Hematopoietic multipotent progenitor cell treated with erythropoietin and hydrocortisone succinate and interleukin-3 and kit ligand, for 8 days (in vitro differentiated cells): ENCODE results near the gene STYK1.
A peak's percentile ranks its signal among the peaks of the same experiment; 100 is the strongest.
"Not testable (repeated sequence)": the region's sequence is repeated elsewhere in the genome, so short reads cannot be mapped to it uniquely, and the experiment has no call there.

Experiments used
- DNase-seq: peaks from one replicate; pipeline ENCODE4 v3.0.0-alpha.2; 2015

STYK1 gene

DNA sequence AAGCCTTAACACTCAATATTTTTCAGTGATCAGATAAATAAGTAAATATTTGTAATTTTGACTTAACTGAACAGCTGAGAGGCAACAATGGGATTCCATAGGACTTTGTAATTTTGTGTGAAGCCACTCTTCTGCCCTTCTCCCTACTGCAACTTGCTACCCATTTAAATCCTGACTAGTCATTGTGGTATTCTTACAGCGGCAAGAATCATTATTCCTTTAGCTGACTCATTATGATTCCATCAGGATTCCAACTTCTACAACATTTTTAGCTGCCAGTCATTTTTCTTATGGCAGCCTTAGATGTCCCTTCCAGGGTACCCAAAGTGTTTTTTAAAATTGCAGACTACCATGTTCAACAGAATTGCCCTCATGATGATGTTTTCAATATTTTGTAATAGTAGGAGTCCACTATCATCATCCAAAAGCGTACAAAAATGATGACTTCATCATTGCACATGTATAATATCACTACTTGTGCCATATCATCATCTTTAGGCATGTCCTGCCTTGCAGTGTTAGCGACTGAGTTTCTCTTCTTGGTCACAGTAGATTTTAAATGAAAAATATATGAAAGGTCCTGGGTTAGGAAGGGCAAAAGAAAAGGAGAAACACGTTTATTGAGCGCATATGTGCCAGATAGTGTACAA is 55.4 kb downstream of the STYK1 start:
- no peak for DNase-seq

DNA sequence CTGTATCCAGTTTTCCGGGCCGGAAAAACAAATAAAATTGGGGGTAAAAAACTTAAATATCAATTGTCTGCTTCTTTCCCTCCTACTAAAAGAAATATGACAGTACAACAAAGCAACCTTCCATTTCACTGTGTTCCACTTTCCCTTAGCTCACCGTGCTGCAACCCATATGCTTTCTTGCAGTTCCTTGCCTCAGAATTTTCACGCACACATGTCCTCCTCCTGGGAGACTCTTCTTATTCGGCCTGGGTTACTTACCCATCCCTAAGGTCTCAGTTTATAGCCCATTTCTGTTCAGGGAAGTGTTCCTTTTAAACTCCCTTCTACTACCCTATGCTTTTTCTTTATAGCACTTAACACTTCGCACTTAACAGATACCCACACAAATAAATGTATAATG is 56.0 kb downstream of the STYK1 start:
- no peak for DNase-seq

DNA sequence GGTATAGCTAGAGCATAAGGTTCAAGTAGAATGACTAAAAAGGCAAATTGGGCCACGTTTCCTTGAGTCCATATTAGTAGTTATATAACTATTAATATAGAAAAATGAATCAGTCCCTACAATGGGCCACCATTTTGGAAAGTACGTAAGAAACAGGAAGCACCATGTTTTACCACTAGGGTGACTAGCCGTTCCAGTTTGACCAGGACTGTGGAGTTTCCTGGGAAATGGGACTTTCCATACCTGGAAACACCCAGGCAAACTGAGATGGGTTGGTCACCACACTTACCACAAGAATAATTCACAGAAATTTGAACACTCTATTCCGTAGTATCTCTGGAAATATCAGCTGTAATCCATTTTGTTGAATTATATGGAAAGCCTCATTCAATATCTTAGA is 58.3 kb downstream of the STYK1 start:
- no peak for DNase-seq

DNA sequence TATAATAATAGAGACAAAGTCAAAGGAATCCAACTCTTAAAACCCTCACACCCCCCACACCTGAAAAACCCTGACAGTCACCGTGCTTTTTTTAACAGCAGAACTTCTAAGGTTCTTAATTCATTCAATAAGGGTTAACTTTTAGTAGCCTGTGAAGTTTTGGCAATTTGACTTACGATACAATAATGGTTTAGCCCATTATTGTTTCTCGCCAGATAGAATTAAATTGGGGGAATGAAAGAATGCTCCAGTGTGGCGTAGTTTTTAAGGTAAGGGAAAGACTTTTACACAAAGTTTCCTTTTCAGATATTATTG is 59.8 kb downstream of the STYK1 start:
- DNase-seq = no peak

DNA sequence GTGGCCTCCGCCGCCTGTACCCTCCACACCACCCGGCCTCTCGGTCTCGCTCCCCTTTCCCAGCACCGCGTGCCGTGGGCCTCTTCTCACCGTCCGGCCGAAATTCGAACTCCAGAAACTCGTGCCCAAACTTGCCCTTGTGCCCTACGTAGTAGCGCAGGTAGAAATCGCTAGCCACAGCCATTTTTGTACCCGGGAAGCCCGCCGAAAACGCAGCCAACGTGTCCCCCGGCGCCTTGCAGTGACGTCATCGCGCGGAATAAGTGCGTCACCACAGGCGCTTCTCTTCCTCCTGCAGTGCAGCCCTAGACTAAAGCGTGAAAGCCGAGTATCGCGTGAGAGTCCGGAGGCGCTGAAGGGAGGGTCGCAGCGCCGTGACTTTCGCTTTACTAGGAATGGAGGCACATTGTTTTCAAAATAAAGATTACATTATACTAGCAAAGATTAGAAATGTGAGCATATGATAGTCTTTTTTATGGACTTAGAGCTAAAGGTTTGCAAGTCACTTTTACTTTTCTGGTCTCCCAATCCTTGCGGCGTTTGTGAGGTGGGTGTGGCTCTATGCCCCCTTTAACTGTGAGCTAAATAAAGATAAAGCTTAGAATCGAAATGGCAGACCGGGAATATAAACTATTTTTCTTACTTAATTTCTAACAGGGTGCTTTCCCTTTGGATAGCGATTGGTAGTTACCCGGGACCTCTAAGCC is 60.4 kb downstream of the STYK1 start, which contains the start of gene MAGOHB:
TSS of gene MAGOHB (minus strand) at position 261 of the 707 bp plus-strand sequence. CDS start at position 184, 77 bp downstream.
- DNase-seq = peak; percentile 96

DNA sequence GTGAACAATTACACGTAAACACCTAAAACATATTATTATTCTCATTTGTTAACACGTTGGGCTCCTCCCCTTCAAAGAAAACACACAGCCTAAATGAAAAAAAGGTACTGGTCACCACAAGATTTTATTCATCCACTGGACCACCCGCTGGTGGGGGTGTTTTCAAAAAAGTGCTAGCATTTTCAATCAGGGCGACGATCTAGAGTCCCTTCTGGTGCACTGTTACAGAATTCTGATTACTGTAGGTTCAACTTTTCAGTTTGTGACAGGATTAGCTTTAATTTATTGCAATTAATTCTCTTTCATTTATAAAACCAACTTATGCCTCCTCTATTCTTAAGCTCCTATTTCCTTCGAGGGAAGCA is 60.9 kb downstream of the STYK1 start:
- DNase-seq = no peak

DNA sequence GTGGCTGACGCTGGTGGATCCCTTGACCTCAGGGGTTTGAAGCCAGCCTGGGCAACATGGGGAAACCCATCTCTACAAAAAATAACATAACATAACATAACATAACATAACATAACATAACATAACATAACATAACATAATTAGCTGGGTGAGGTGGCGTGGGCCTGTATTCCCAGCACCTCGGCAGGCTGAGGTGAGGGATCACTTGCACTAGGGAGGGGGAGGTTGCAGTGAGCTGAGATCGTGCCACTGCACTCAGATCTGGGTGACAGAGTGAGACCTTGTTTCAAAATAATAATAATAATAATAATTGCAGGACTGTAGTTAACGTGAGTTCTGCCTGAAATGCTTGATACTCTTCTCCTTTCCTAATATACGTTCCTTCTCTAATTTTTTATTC is 61.7 kb downstream of the STYK1 start:
- DNase-seq = no peak

DNA sequence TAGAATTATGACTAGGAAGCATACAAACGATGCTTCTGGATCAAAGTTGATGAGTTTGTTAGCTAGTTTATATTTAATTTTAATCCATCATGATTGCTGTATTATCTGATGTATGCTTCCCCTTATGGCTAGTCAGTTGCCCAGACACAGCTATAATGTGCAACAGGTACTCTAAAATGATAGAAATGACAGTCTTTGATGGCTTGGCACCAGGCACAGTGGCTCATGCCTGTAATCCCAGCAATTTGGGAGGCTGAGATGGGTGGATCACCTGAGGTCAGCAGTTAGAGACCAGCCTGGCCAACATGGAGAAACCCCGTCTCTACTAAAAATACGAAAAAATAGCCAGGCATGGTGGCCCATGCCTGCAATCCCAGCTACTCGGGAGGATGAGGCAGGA is 62.6 kb downstream of the STYK1 start:
- DNase-seq = not testable (repeated sequence)

DNA sequence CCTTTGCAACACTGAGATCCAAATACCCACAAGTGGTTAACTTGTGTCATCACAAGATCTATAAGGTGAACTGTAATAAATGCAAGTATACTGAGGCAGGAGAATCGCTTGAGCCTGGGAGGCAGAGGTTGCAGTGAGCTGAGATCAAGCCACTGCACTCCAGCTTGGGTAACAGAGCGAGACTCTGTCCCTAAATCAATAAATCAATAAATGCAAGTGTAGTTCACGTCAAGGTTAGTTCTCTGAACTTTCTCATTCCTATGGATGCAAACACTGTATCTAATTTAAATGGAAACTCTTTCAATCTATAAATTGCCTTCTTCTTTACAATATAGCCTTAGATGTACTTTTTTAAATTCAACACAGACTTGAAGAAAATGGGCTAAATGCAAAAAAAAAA is 63.7 kb downstream of the STYK1 start:
- DNase-seq = no peak

DNA sequence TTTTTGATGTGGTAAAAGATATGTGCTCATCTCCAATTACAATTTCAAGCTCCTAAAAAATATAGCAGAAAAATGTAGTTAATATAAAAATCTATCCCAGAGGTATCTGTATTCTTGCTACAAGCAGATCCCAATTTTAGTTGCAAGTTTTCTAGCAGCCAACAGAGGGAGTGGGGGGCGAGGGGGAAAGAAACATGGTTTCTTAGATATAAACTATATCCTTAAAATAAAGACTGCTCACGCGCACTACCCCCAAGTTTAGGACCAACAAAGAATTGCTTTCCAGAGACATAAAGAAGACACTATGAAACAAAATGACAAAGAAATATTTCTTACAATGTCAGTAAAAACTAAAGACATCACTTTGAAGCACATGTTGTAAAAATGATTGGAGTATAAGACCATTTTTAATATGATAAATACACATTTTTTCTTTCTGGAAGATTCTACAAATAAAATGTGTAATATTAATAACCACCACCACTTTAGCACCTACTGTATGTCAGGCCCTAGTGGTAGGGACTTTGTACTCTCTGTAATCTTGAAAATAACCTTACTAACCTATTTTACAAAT is 65.9 kb downstream of the STYK1 start:
- DNase-seq = peak; percentile 38

DNA sequence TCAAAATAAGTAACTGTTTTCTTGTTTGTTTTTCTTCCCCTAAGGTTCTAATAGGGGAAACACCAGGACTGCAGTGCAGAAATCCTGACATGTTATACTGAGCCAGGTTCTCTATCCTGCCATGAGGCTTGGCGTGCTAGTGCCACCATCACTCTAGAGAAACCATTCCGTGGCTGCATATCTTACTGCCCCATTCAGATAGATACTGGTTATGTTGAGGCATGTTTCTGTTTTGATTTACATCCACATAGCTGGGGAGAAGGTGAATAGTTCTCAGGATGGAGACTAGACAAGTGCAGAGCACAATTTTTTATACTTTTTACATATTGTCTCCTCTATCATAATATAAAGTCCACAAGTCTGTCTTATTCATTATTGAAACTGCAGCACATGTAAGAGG is 72.0 kb downstream of the STYK1 start:
- DNase-seq = no peak

DNA sequence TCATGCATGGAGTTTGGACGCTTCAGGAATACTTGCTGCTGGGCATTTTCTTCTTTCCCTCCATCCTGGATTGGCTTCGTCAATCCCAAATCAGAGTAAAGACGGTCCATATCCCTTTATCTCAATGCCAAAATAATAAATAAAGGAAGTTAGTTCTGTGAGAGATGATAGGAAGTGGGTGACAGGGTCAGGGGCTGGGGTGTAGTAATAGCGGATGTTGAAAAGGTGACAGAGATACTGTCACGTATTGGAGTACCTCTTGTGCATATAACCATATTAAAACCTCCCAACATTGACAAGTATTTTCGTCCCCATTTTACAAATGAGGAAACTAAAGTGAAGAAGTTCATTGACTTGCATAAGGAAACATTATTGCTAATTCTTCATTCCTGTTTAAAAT is 72.9 kb downstream of the STYK1 start:
- DNase-seq = no peak

DNA sequence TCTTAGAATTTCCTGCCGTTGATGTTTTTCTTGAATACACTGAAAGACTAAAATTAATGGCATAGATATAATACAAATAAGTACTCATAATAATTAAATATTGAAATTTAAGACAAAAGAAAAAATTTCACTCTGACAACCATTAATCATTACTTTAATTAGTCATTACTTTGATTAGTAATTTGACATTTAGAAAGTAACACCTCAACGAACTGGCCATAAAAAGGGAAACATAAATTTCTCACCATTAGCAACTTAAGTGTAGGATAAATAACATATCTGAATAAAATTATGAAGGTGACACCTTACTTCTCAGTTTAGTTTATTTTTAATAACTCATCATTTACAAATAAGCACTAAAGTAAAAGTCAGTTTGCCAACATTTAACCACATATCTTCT is 78.0 kb downstream of the STYK1 start:
- no peak for DNase-seq

DNA sequence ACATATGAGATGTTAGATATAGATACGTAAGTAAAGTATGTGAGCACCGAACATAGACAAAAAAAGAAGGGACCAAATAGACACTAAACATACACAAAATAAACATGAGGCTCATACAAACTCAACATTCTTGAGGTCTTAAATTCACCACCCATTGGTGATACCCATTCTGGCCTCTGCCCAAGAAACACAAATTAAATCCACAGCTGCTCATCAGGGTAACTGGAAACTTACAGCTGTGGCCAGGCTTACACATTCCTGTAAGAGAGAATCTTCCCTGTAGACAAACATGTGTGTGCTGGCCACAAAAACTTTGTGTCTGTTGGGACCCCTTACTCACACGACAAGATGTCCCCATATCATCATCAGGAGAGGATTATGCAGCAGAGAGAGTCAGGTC is 82.9 kb downstream of the STYK1 start:
- DNase-seq = no peak

DNA sequence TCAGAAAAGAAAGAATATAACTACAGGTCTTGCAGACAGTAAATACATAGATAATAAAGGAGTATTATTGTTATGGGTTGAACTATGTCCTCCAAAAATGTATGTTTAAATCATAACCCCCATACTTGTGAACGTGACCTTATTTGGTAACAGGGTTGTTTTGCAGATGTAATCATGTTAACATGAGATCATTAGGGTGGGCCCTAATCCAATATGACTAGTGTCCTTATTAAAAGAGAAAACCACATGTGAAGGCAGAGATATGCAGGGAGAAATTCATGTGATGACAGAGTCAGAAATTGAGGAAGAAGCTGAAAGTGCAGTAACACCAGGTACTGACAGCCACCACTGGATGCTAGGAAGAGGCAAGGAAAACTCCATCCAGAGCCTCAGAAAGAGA is 89.4 kb downstream of the STYK1 start:
- no peak for DNase-seq

DNA sequence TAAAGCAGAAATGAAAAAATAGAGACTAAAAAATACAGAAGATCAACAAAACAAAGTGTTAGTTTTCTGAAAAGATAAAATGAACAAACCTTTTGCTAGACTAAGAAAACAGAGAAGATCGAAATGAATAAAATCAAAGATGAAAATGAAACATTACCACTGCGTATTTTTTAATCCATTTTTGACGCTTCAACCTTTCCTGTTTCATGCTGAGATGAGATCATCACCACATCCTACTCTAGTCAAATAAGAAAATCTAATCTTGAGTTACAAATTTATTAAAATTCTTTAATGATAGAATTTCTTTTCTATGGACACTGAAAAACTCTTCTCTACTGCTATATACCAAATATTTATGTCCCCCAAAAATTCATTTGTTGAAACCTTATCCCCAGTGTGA is 91.1 kb downstream of the STYK1 start:
- DNase-seq = no peak

DNA sequence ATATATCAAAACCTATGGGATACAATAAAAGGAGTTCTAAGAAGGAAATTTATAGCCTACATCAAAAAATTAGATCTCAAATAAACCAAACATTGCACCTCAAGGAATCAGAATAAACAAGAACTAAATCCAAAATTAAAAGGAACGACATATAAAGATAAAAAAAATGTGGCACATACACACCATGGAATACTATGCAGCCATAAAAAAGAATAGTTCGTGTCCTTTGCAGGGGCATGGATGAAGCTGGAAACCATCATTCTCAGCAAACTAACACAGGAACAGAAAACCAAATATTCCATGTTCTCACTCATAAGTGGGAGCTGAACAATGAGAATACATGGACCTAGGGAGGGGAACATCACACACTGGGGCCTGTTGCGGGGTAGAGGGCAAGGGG is 91.7 kb downstream of the STYK1 start:
- not testable (repeated sequence) for DNase-seq

DNA sequence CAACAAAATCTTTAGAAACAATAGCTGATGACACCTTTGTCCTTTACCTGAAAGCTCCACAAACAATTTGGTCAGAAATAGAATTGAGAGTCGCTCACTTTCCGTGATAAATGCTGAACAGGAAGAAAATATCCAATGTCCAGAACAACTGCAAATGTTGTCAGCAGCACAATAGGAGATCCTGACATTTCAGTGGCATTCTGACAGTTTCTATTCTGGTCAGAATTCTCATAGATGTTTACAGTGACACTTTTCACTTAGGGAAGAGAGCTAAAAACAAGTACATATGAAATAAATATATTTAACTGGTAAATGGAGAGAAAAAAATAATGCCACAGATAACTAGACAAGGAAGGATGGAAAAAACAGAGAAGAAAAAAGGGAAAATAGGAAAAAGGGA is 99.5 kb downstream of the STYK1 start:
- no peak for DNase-seq

DNA sequence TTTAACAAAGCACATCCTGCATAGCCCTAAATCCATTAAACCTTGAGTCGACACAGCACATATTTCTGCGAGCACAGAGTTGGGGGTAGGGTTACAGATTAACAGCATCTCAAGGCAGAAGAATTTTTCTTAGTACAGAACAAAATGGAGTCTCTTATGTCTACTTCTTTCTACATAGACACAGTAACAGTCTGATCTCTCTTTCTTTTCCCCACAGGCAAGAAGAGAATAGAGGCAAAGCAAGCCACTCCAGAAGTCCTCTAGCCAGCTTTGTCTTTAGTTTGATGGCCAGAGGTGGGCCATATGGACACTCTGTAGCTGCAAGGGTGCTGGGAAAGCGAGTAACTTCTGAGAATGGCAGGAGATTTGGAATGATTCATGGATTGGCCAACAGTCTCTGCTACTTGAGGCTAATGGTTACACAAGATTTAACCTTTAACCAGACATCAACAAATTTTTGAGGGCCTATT is 101.8 kb downstream of the STYK1 start:
- DNase-seq = not testable (repeated sequence)

DNA sequence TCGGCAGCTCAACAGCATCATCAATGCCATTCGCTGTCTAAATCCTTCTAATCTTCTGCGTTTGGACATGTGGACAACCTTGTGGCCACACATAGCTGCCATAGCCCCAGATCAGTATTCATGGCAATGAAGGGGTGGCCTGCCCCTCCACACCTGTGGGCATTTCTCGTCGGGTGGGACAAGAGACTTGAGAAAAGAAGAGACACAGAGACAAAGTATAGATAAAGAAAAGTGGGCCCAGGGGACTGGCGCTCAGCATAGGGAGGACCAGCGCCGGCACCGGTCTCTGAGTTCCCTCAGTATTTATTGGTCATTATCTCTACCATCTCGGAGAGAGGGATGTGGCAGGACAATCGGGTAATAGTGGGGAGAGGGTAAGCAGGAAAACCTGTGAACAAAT is 102.7 kb downstream of the STYK1 start:
- DNase-seq = no peak
